Mesothelial cell of epicardium (in vitro differentiated cells): Measurements from ENCODE around the gene CITED1. TPM values are rescaled to one million over a fixed set of nuclear protein-coding genes. Genes with fewer than 3 reads are reported as not detected.

Experiments used
- DNase-seq, 2 experiments: peaks; one replicate each; pipeline ENCODE4 v3.0.0; 2021; ENCODE audit warnings: low spot score in 2 of 2; ENCODE audit not compliant: unreplicated experiment in 2 of 2
- H3K27ac Mint-ChIP-seq: 2 replicates; pipeline ENCODE4 v1.8.0; 2021; ENCODE audit warnings: mixed read lengths
- H3K27me3 Mint-ChIP-seq: 2 replicates; pipeline ENCODE4 v1.8.0; 2021; ENCODE audit warnings: low read depth, mixed read lengths
- H3K36me3 Mint-ChIP-seq: 2 replicates; pipeline ENCODE4 v1.8.0; 2021; ENCODE audit warnings: mixed read lengths
- H3K4me1 Mint-ChIP-seq: 2 replicates; pipeline ENCODE4 v1.8.0; 2021; ENCODE audit warnings: mixed read lengths
- H3K4me3 Mint-ChIP-seq: 2 replicates; pipeline ENCODE4 v1.8.0; 2021; ENCODE audit warnings: mild to moderate bottlenecking, moderate library complexity, mixed read lengths
- H3K9me3 Mint-ChIP-seq: 2 replicates; pipeline ENCODE4 v1.8.0; 2021; ENCODE audit warnings: mixed read lengths
- CTCF ChIP-seq: fragments of 200-600 bp; sonication (generic); IDR thresholded peaks from one replicate; pipeline ENCODE4 v1.5.0; 2021; ENCODE audit warnings: antibody characterized with exemption; ENCODE audit not compliant: unreplicated experiment
- total RNA-seq: library from RNA; stranded (reverse); gene quantifications from 3 replicates; pipeline ENCODE4 v1.2.1, GENCODE V29; 2021

CITED1 gene
- total RNA-seq, 1 donor from 2014 or later = 1.6 TPM

- no peaks in the 10 kb centered on the region for H3K27me3 Mint-ChIP-seq
- no peak for TF ChIP-seq CTCF
Observed at GRCh38 chrX:72265263-72265662, 40.5 kb downstream of the CITED1 start.

GRCh38 chrX:72262077-72262476 is 43.6 kb downstream of the CITED1 start:
- peaks cover 2% of the 10 kb centered on the region for H3K36me3 Mint-ChIP-seq
- no peak overlapping the region for H3K4me3 Mint-ChIP-seq

More at GRCh38 chrX:72265263-72265662, 40.5 kb downstream of the CITED1 start:
- no peaks in the 10 kb centered on the region for H3K4me1 Mint-ChIP-seq
- no peak overlapping the region for H3K27ac Mint-ChIP-seq
- no peak overlapping the region for H3K4me3 Mint-ChIP-seq
- H3K36me3 Mint-ChIP-seq = peaks cover 13% of the 10 kb centered on the region
- H3K9me3 Mint-ChIP-seq = no peaks in the 10 kb centered on the region
- DNase-seq = no peak

DNA sequence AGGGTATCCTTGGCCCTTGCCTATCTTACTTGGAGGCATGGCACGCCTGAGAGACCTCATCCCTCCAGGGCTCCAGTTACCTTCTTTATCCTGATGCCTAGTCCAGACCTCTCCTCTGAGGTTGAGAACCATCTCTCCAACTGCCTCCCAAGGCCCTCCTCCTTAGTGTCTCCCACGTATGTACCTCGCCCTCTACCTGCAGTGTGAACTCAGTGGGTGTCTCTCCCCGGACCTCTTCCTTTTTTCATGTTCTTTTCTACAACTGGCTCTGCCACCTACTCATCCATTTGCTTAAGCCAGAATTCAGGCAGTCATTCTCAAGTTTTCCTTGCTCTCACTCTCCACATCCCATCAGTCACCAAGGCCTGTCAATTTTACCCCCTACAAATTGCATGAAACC is 45.3 kb downstream of the CITED1 start:
- Mint-ChIP-seq H3K36me3 (peaks cover 2% of the 10 kb centered on the region), H3K9me3 (peaks cover 3% of the 10 kb centered on the region), H3K4me3 (no peak overlapping the region), H3K4me1 (peaks cover 3% of the 10 kb centered on the region), H3K27ac (no peak overlapping the region), H3K27me3 (peaks cover 4% of the 10 kb centered on the region)
- no peak for DNase-seq
- no peak for TF ChIP-seq CTCF

More at GRCh38 chrX:72262077-72262476, 43.6 kb downstream of the CITED1 start:
- Mint-ChIP-seq H3K27ac (no peak overlapping the region), H3K27me3 (no peaks in the 10 kb centered on the region), H3K4me1 (no peaks in the 10 kb centered on the region), H3K9me3 (peaks cover 3% of the 10 kb centered on the region)
- no peak for DNase-seq
- TF ChIP-seq CTCF = no peak

DNA sequence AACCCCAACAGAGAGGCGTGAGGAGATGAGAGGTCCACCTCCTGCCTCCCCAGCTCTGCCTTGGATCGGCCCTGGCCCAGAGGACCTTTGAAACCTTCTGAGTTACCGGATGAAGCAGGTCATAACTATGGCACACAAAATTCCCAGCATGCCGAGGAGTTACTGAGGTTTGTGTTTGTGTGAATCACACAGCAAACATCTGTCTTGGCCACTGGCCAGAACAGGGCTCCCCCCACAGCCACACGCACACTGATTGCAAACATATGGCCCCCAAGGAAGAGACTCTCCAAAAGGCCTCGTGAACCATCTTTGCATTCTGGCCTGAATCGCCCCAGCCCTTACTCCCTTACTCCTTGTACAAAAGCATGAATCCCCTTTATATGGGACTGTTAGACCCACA is 47.5 kb downstream of the CITED1 start:
- TF ChIP-seq CTCF = no peak
- peaks cover 3% of the 10 kb centered on the region for H3K9me3 Mint-ChIP-seq
- no peak for DNase-seq
- H3K27ac Mint-ChIP-seq = no peak overlapping the region
- H3K27me3 Mint-ChIP-seq = peaks cover 5% of the 10 kb centered on the region
- H3K4me1 Mint-ChIP-seq = peaks cover 7% of the 10 kb centered on the region
- no peak overlapping the region for H3K4me3 Mint-ChIP-seq
- H3K36me3 Mint-ChIP-seq = no peaks in the 10 kb centered on the region

DNA sequence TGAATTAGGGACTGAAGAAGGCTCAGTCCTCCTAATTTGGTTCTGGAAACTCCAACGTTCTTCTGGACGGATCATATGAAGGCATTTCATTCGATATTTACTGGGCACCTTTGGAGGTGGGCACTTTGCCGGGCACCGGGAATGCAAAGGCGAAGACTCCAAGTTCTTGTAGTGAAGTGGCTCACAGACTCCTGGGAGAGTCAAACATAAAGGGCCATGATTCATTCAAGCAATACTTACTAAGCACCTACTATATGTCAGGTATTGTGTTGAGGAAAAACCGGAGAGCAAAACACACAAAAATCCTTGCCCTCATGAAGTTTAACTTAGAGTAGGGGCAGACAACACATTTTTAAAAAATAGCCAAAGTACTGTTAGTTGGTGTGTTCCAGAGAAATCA is 49.9 kb downstream of the CITED1 start:
- H3K27ac Mint-ChIP-seq = no peak overlapping the region
- TF ChIP-seq CTCF = no peak
- H3K36me3 Mint-ChIP-seq = no peaks in the 10 kb centered on the region
- peak overlapping the region; percentile 51 for H3K4me3 Mint-ChIP-seq
- peaks cover 7% of the 10 kb centered on the region for H3K4me1 Mint-ChIP-seq
- H3K27me3 Mint-ChIP-seq = peaks cover 5% of the 10 kb centered on the region
- peaks cover 9% of the 10 kb centered on the region for H3K9me3 Mint-ChIP-seq
- no peak for DNase-seq

DNA sequence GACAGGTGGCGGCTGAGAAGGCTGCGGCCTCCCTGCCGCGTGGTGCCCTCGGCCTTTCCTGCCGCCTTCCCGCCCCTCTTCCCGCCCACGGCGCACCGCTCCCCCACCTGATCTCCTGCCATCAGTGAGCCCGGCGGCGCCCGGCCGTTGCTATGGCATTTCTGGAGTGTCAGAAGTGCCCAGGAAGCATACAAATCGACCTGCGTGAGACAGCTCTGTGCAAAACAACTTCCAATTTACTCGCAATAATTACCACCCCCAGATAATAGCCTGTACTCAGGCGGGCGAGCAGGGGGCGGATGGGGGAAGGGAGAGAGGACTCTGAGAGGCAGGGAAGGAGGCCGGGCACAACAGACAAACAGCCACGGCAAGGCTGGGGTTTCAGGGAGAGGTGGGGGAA is 50.3 kb downstream of the CITED1 start:
- Mint-ChIP-seq H3K27ac (no peak overlapping the region), H3K9me3 (peaks cover 9% of the 10 kb centered on the region), H3K4me3 (peak overlapping the region; percentile 51), H3K27me3 (peaks cover 5% of the 10 kb centered on the region), H3K4me1 (peaks cover 7% of the 10 kb centered on the region), H3K36me3 (no peaks in the 10 kb centered on the region)
- TF ChIP-seq CTCF = no peak
- no peak for DNase-seq
